Fibroblast of lung (primary cell): ENCODE measurements around the gene MSI2.

Source experiments
- EZH2 ChIP-seq: IDR thresholded peaks from 2 replicates; pipeline ENCODE4 v1.5.1; 2012; ENCODE audit warnings: low read length, control low read depth, mild to moderate bottlenecking; ENCODE audit errors: missing control alignments
- TF ChIP-seq, protein P1 (sequence below), 2 donors: IDR thresholded peaks in 1 of 2; conservative IDR thresholded peaks in 1 of 2; 1 replicate in 1 of 2; 2 replicates in 1 of 2; pipeline ENCODE4 v1.5.1; 2011 to 2012; ENCODE audit warnings: low read length in 2 of 2, control low read depth in 1 of 2, inconsistent platforms in 1 of 2, low read depth in 1 of 2, mild to moderate bottlenecking in 1 of 2

DNA sequence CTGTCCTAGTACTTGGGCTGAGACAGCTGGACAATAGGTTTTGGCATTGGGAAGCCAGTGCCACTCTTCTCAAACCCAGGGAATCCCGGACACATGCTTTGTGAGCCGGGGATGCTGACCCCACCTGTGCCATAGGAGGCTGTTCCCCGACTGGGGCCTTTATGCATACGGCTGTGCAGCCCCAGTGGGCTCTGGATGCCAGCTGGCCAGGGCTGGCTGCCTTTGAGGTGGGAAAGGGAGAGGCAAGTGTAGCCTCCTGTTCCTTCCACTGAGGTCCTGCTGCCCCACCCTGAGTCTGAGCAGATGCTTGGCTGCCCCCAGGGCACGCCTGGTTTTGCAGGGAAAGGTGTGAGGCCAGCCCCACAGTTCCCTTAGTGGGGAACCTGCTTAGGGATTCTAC lies 383.1 kb downstream of the MSI2 start:
- TF ChIP-seq, protein P1, sequence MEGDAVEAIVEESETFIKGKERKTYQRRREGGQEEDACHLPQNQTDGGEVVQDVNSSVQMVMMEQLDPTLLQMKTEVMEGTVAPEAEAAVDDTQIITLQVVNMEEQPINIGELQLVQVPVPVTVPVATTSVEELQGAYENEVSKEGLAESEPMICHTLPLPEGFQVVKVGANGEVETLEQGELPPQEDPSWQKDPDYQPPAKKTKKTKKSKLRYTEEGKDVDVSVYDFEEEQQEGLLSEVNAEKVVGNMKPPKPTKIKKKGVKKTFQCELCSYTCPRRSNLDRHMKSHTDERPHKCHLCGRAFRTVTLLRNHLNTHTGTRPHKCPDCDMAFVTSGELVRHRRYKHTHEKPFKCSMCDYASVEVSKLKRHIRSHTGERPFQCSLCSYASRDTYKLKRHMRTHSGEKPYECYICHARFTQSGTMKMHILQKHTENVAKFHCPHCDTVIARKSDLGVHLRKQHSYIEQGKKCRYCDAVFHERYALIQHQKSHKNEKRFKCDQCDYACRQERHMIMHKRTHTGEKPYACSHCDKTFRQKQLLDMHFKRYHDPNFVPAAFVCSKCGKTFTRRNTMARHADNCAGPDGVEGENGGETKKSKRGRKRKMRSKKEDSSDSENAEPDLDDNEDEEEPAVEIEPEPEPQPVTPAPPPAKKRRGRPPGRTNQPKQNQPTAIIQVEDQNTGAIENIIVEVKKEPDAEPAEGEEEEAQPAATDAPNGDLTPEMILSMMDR (conservative IDR thresholded peaks at IDR 0.05 in 1 of 2, IDR thresholded peaks at IDR 0.05 in 1 of 2; ENCODE audit: low read depth in 1 of 2, low read length in 2 of 2) = no peak
- no peak for TF ChIP-seq EZH2
